Measurements from ENCODE around the gene CYSTM1. TPM values are rescaled to one million over a fixed set of nuclear protein-coding genes. Genes with fewer than 3 reads are reported as not detected.
A peak's percentile ranks its signal among the peaks of the same experiment; 100 is the strongest.

CYSTM1 gene
- total RNA-seq, 2 donors from 2014 or later = 7.8 to 8.8 TPM

DNA sequence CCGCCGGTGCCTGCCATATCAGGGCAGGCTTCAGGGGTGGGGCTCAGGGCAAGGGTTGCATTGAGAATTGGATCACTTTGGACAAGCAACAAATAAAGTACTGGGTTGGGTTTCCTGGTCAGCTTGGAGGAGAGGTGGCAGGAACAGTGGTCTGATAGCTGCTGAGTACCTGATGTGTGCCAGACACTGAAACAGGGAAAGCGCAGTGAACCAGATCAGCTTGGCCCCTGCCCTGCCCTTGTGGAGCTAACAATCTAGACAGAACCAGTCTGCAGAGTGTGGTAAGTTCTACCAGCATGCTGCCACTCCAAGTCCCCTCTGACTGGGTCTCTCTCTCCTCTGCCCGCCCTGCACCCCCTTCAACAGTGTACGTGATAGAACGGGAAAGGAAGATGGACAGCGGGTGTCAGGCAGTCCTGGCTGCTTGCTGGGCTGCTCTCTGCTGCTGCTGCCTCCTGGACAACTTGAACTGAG, 53.4 kb downstream of the CYSTM1 start:
- no peak for ATAC-seq
- Mint-ChIP-seq H3K27ac (no peak overlapping the region), H3K27me3 (no peaks in the 10 kb centered on the region), H3K4me3 (no peak overlapping the region), H3K36me3 (ENCODE audit: low read depth) (peaks cover 5% of the 10 kb centered on the region), H3K4me1 (peaks cover 2% of the 10 kb centered on the region)
- DNase-seq = no peak
- H3K9me3 ChIP-seq (ENCODE audit: control insufficient read depth, low read length, poor library complexity, severe bottlenecking) = no peaks in the 10 kb centered on the region

DNA sequence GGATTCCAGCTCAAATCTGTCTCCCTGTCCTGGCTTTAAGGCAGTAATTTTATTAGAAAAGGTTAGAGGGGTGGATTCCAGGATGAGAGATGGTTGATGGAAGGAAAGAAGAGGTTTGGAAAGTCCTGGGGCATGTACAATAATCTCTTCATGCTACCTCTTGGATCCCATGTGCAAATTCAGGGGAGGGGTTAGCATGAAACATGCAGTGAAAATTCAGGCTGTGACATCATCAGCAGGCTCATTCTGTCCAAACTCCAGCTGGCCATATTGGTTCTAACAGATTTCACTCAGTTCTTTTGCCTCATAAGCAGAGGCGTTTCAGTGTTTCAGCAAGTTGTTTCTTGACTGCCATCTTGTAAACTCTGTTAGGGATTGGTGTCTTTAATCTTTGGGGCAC, 55.4 kb downstream of the CYSTM1 start:
- peaks cover 2% of the 10 kb centered on the region for H3K4me1 Mint-ChIP-seq
- DNase-seq = no peak
- peaks cover 5% of the 10 kb centered on the region for H3K36me3 Mint-ChIP-seq (ENCODE audit: low read depth)
- no peaks in the 10 kb centered on the region for H3K27me3 Mint-ChIP-seq
- no peaks in the 10 kb centered on the region for H3K9me3 ChIP-seq (ENCODE audit: control insufficient read depth, low read length, poor library complexity, severe bottlenecking)
- ATAC-seq = no peak
- H3K4me3 Mint-ChIP-seq = no peak overlapping the region
- peak overlapping the region; percentile 32 for H3K27ac Mint-ChIP-seq

DNA sequence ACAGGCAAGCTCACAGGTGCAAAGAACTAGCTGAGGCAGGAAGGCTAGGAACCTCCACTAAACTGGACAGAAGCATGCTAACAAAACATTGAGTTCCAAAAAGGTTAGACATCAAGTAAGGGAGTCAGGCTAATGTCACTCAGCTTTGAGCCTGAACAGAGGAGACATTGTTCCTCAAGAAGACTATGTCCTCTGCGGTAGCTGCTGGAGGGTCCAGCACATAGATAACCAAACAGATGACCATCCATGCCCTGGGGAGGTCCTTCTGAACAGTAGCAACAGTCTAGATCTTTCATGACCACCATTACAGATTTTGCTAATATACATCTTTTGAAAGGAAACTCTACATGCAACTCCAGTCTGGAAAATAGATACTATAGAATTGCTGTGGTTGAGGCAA, 57.7 kb downstream of the CYSTM1 start:
- no peaks in the 10 kb centered on the region for H3K27me3 Mint-ChIP-seq
- ATAC-seq = no peak
- H3K27ac Mint-ChIP-seq = no peak overlapping the region
- no peak for DNase-seq
- H3K9me3 ChIP-seq (ENCODE audit: control insufficient read depth, low read length, poor library complexity, severe bottlenecking) = no peaks in the 10 kb centered on the region
- H3K36me3 Mint-ChIP-seq (ENCODE audit: low read depth) = peaks cover 5% of the 10 kb centered on the region
- H3K4me1 Mint-ChIP-seq = no peaks in the 10 kb centered on the region
- H3K4me3 Mint-ChIP-seq = no peak overlapping the region

DNA sequence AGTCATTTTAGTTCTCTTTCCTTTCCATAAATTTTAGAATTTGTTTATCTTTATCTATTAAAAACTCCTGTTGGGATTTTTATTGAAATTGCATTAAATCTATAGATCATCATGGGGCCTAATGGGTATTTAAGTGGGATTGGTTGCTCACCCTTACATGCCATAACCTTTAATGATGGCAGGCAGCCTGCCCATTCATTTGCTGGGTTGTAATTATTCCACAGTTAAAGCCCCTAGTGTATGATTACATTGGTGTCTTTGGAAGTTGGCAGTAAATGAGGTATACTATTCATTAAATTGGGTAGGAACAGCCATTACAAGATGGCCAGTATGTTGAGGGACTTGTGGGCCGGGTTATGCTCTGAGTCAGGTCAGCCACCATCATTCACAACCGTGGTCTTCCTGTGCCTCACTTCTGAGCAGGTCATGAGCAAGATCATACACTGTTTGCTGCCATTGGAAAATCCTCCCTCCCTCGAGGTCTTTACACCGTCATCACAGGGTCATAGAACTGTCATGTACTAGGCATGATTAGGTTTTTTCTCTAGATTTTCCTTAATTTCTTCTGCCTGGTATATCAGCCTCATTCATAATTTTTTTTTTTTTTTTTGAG, 59.5 kb downstream of the CYSTM1 start:
- no peaks in the 10 kb centered on the region for H3K4me1 Mint-ChIP-seq
- H3K9me3 ChIP-seq (ENCODE audit: control insufficient read depth, low read length, poor library complexity, severe bottlenecking) = no peaks in the 10 kb centered on the region
- H3K27ac Mint-ChIP-seq = no peak overlapping the region
- H3K27me3 Mint-ChIP-seq = no peaks in the 10 kb centered on the region
- H3K4me3 Mint-ChIP-seq = no peak overlapping the region
- peaks cover 5% of the 10 kb centered on the region for H3K36me3 Mint-ChIP-seq (ENCODE audit: low read depth)
- ATAC-seq = no peak
- DNase-seq = no peak

DNA sequence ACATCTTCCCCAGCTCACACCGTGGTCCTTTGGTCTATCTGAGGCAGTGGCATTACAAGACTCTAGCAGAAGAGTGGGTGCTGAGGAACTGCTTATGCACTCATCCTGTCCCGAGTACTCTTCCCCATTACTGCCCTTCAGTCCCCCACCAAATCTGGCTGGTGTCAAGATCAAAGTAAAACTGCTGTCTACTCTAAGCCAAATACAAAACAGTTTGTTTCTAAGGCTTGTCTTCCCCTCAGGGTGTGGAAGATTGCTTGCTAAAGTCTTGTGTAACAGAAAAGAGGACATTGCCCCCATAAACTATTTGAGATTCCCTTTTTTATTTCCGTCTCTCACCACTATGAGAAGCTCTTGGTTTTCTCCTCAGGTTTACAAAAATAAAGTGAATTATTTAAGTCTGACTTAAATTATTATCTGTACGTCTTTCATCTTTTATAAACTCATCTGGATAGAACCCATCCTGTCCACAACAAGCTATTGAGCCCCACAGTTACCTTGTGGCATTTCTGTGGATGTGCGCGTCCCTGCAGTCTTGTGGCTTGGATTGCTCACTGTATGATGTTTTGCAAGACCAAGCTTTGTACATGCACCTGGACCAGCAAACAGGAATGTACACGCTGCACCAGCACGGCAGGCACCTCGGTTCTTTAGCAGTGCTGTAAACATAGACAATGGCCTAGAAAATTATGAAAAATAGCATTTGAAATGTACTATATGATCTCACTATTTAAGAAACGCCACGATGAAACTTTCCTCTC, 61.0 kb downstream of the CYSTM1 start:
- no peaks in the 10 kb centered on the region for H3K9me3 ChIP-seq (ENCODE audit: control insufficient read depth, low read length, poor library complexity, severe bottlenecking)
- no peak overlapping the region for H3K27ac Mint-ChIP-seq
- no peak for DNase-seq
- no peak overlapping the region for H3K4me3 Mint-ChIP-seq
- H3K4me1 Mint-ChIP-seq = peaks cover 2% of the 10 kb centered on the region
- H3K27me3 Mint-ChIP-seq = no peaks in the 10 kb centered on the region
- H3K36me3 Mint-ChIP-seq (ENCODE audit: low read depth) = peaks cover 5% of the 10 kb centered on the region
- ATAC-seq = no peak

DNA sequence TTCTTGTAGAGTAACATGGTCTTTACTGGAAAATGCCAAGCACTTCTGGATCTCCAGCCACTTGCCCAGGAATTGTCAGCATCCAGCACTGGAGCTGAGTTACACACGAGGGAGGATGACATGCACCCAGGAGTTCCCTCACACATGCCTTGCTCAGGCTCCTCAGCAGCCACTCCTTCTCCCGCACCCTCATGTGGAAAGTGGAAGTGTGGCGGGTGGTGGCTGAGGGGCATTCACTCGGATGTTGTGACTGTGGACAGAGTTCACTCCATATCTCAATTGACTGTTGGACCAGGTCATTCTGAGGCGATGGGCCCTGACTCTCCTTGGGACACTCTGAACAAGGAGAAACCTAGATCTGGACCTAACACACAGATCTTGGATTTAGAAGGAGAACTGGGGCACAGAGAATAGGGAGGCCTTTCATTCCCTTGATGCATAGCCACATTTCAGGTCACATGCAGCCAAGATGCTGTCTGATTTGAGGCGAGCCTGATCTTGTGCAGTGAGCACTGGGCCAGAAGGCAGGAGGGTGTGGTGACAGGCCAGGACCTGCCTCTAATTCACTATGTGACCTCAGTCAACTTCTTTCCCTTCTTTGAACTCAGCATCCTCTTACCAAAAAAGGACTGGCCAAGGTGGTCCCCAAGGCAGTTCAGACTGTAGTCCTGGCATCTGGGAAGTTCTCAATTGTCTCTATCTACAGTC, 62.1 kb downstream of the CYSTM1 start:
- H3K36me3 Mint-ChIP-seq (ENCODE audit: low read depth) = peaks cover 3% of the 10 kb centered on the region
- no peaks in the 10 kb centered on the region for H3K9me3 ChIP-seq (ENCODE audit: control insufficient read depth, low read length, poor library complexity, severe bottlenecking)
- H3K27ac Mint-ChIP-seq = no peak overlapping the region
- DNase-seq (no peak), ATAC-seq (no peak)
- H3K4me3 Mint-ChIP-seq = no peak overlapping the region
- peaks cover 2% of the 10 kb centered on the region for H3K4me1 Mint-ChIP-seq
- H3K27me3 Mint-ChIP-seq = no peaks in the 10 kb centered on the region

DNA sequence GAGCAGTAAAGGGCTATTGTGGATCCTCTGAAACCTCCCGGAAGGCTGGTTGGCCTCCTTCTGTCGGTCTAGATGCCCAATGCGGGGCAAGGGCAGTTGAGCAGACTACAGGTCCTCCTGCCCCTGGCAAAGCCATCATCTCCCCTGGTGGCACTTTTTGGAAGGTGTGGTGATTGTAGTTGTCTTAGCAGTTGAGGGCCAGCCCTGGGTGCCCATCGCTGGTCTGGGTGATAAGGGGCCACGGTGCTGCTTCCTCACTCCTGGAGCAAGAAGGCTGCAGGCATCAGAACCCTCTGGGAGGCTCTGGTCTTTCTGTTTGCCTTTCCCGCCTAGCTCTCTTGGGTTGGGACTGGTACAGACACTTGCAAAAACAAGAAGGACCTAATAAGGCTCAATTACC, 63.8 kb downstream of the CYSTM1 start:
- ATAC-seq (no peak), DNase-seq (no peak)
- H3K27me3 Mint-ChIP-seq = no peaks in the 10 kb centered on the region
- no peaks in the 10 kb centered on the region for H3K9me3 ChIP-seq (ENCODE audit: control insufficient read depth, low read length, poor library complexity, severe bottlenecking)
- H3K4me3 Mint-ChIP-seq = no peak overlapping the region
- no peaks in the 10 kb centered on the region for H3K36me3 Mint-ChIP-seq (ENCODE audit: low read depth)
- peaks cover 2% of the 10 kb centered on the region for H3K4me1 Mint-ChIP-seq
- no peak overlapping the region for H3K27ac Mint-ChIP-seq

DNA sequence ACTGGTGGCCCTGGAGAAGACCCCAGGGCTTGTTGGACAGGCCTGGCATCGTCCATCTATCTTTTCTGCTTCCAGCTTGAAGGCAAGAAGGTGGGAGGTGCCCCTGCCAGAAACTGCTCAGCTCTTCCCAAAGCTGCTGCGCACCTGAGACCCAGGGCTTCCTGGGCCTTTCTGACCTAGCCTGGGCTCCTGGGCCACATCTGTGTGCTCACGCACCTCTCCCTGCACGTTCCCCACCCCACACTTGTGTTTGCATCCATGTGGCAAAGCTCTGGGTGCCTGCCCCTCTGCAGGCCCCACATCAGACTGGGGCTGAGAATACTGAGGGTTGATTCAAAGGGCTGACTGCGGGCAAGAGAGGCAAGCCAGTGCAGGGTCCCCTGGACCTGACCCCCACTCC, 64.5 kb downstream of the CYSTM1 start:
- DNase-seq = no peak
- H3K27ac Mint-ChIP-seq = no peak overlapping the region
- peaks cover 3% of the 10 kb centered on the region for H3K4me1 Mint-ChIP-seq
- H3K9me3 ChIP-seq (ENCODE audit: control insufficient read depth, low read length, poor library complexity, severe bottlenecking) = no peaks in the 10 kb centered on the region
- peaks cover 1% of the 10 kb centered on the region for H3K36me3 Mint-ChIP-seq (ENCODE audit: low read depth)
- no peaks in the 10 kb centered on the region for H3K27me3 Mint-ChIP-seq
- ATAC-seq = no peak
- H3K4me3 Mint-ChIP-seq = no peak overlapping the region

DNA sequence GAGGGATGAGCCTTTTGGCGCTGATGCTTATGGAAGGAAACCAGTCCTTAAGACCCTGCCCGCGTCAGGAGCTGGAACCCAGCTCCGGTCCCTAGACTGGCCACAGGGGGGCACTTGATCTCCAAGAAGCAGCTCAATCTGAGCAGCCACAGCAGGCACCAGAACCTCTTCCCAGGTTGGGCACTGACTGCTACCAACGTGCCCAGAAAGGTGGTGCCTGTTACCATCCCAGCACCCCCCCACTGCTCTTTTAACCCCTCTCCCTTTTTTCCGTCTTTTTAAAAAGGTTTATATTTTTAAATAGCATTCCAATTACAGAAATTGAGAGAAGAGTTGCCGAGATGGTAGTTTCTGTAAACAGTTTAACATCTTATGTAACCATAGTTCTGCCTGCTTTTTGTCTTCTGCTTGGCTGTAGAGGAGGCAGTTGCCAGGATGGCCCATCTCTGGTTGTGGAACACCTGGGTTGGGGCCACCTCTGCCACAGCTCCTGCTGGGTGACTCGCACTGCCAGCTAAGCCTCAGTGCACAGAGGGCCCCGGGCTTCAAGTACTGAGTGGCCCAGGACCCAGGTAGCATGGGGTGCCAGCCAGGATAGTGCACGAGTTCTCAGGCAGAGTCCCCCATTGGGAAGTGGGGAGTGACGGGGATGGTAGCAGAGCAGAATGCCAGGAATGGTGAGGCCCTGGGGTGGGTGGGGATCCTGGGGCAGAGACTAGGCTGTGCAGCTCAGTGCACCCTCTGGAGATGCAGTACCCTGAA, 65.1 kb downstream of the CYSTM1 start:
- H3K9me3 ChIP-seq (ENCODE audit: control insufficient read depth, low read length, poor library complexity, severe bottlenecking) = no peaks in the 10 kb centered on the region
- peak in 1 of 3 donors; percentile 39 for DNase-seq
- Mint-ChIP-seq H3K36me3 (ENCODE audit: low read depth) (peaks cover 3% of the 10 kb centered on the region), H3K4me3 (no peak overlapping the region), H3K27me3 (no peaks in the 10 kb centered on the region), H3K4me1 (peaks cover 9% of the 10 kb centered on the region), H3K27ac (no peak overlapping the region)
- peak; percentile 66 for ATAC-seq

DNA sequence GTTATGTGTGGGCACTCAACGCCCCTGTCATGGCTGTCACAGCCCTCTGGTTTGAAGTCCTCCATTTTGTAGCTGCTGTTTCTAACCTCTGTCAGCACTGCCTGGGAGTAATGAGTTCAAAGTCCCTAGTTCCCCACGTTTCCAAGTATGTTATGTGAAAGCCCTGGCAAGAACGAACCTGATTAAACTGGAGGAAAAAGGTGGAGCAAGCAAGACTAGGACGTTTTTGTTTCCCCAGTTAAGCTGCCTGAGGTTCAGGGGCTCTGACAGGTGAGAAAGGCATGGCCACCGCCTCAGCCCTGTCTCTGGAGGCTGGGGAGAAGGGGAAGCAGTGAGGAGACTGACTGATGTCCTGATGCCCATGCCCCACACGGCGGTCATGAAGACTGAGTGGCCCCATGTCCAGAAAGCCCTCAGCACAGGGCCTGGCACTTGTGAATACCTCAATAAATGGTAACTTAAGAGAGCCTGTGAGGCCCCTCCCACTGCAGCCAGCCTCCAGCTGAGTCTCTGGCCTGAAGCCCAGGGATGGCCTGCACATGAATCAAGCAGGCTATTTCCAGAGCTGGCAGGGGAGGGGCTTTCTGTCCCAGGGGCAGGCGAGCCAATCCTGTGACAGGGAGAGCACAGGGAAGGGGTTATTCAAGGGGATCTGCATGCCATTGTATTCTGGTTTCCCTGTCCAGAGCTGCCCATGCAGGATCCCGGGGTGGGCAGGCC, 66.2 kb downstream of the CYSTM1 start:
- no peak overlapping the region for H3K4me3 Mint-ChIP-seq
- H3K27ac Mint-ChIP-seq = no peak overlapping the region
- ATAC-seq = no peak
- no peaks in the 10 kb centered on the region for H3K9me3 ChIP-seq (ENCODE audit: control insufficient read depth, low read length, poor library complexity, severe bottlenecking)
- peaks cover 3% of the 10 kb centered on the region for H3K36me3 Mint-ChIP-seq (ENCODE audit: low read depth)
- no peak for DNase-seq
- peaks cover 17% of the 10 kb centered on the region for H3K4me1 Mint-ChIP-seq
- no peaks in the 10 kb centered on the region for H3K27me3 Mint-ChIP-seq

DNA sequence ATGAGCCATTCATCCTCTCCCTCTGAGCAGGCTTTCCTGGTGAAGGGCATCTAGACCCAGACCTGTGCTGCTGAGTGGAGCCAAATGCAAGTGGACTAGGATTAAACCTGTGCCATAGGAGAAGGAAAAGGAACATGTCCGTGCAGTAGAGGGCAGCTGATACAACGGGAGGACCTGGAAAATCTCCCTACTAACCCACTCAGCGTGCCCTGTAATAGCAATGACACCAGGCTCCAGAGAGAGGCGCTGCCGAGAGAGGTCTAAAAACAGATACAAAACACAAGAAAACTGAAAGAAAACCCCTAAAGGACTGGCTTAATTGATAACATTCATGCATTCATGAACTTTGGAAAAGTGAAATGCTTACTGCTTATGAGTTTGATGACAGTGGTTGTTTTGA, 67.1 kb downstream of the CYSTM1 start:
- no peak for DNase-seq
- peaks cover 17% of the 10 kb centered on the region for H3K4me1 Mint-ChIP-seq
- no peaks in the 10 kb centered on the region for H3K27me3 Mint-ChIP-seq
- H3K36me3 Mint-ChIP-seq (ENCODE audit: low read depth) = peaks cover 3% of the 10 kb centered on the region
- ATAC-seq = no peak
- H3K4me3 Mint-ChIP-seq = no peak overlapping the region
- no peaks in the 10 kb centered on the region for H3K9me3 ChIP-seq (ENCODE audit: control insufficient read depth, low read length, poor library complexity, severe bottlenecking)
- peak overlapping the region; percentile 43 for H3K27ac Mint-ChIP-seq

DNA sequence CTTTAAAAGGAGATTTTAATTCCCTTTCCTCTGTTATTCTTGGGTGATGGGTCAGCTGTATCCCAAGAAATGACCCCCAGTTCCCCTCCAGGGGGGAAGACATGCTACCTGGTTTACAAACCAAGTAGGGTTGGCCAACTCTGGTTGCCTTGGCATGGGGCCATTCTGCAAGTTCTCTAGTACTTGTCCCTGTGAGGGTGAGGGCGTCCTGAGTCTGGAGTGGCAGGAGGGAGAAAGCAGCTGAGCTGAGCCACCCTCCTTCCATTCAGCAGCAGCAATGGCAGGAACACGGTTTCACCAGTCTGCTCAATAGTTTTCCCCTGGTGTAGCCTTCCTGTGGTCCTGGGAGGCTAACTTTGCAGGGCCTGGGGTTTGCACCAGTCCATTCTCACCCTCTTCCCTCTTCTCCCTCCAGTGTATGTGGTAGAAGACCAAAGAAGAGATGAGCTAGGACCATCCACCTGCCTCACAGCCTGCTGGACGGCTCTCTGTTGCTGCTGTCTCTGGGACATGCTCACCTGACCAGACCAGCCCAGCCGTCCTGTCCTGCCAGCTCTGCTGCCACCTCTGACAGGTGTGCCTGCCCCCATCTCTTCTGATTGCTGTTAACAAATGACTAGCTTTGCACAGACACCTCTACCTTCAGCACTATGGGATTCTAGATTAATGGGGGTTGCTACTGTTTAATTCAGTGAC, 68.0 kb downstream of the CYSTM1 start:
- no peak for DNase-seq
- Mint-ChIP-seq H3K27ac (no peak overlapping the region), H3K4me1 (peaks cover 17% of the 10 kb centered on the region), H3K4me3 (no peak overlapping the region), H3K36me3 (ENCODE audit: low read depth) (peaks cover 3% of the 10 kb centered on the region), H3K27me3 (no peaks in the 10 kb centered on the region)
- H3K9me3 ChIP-seq (ENCODE audit: control insufficient read depth, low read length, poor library complexity, severe bottlenecking) = no peaks in the 10 kb centered on the region
- no peak for ATAC-seq
